WI38 (cell line): Measurements from ENCODE around the gene KRT6C.

ENCODE experiments used
- H3K4me3 ChIP-seq: 2 replicates; pipeline ENCODE4 v1.5.1; 2011; ENCODE audit warnings: low read depth, mild to moderate bottlenecking, control low read depth, low read length
- CTCF ChIP-seq: IDR thresholded peaks from 2 replicates; pipeline ENCODE4 v1.5.1; 2012; ENCODE audit warnings: low read depth, mild to moderate bottlenecking, control low read depth, low read length

The KRT6C gene

GRCh38 chr12:52423035-52423434, 50.6 kb downstream of the KRT6C start:
- TF ChIP-seq CTCF = no peak
- H3K4me3 ChIP-seq = no peak overlapping the region

GRCh38 chr12:52419656-52420055, 53.9 kb downstream of the KRT6C start:
- no peak for TF ChIP-seq CTCF
- H3K4me3 ChIP-seq = no peak overlapping the region

- no peak overlapping the region for H3K4me3 ChIP-seq
- TF ChIP-seq CTCF = no peak
These were observed 55.0 kb downstream of the KRT6C start for GRCh38 chr12:52418576-52419110.
